Measurements from ENCODE around the gene NEMP1.

Gene NEMP1

DNA sequence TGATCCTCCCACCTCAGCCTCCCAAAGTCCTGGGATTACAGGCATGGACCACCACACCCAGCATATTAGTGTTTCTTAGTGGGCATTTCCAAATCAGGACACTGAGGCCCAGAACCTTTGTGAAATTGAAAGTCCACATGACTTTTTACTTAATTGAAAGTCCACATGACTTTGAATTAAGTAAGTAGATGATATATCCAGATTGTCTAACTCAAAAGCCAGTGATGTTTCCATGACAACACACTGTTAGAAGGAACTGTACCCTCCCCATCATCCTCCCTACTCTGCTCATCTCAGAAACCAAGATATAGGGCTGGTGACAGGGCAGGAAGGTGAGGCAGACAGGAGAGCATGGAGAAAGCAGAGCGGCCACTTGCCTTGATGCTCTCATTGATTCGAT is 35.9 kb downstream of the NEMP1 start:
- TF ChIP-seq, protein P1, sequence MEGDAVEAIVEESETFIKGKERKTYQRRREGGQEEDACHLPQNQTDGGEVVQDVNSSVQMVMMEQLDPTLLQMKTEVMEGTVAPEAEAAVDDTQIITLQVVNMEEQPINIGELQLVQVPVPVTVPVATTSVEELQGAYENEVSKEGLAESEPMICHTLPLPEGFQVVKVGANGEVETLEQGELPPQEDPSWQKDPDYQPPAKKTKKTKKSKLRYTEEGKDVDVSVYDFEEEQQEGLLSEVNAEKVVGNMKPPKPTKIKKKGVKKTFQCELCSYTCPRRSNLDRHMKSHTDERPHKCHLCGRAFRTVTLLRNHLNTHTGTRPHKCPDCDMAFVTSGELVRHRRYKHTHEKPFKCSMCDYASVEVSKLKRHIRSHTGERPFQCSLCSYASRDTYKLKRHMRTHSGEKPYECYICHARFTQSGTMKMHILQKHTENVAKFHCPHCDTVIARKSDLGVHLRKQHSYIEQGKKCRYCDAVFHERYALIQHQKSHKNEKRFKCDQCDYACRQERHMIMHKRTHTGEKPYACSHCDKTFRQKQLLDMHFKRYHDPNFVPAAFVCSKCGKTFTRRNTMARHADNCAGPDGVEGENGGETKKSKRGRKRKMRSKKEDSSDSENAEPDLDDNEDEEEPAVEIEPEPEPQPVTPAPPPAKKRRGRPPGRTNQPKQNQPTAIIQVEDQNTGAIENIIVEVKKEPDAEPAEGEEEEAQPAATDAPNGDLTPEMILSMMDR (IDR thresholded peaks at IDR 0.05; ENCODE audit: low read depth, low read length): no peak
- H3K9me3 ChIP-seq (ENCODE audit: severe bottlenecking): no peaks in the 10 kb centered on the region
- H3K27me3 ChIP-seq (ENCODE audit: insufficient read depth, low read depth, severe bottlenecking): no peaks in the 10 kb centered on the region
- no peaks in the 10 kb centered on the region for H3K36me3 ChIP-seq
- DNase-seq: no peak
- no peak overlapping the region for H3K4me3 ChIP-seq (ENCODE audit: low read depth, low read length)
- no peak overlapping the region for H3K27ac ChIP-seq

DNA sequence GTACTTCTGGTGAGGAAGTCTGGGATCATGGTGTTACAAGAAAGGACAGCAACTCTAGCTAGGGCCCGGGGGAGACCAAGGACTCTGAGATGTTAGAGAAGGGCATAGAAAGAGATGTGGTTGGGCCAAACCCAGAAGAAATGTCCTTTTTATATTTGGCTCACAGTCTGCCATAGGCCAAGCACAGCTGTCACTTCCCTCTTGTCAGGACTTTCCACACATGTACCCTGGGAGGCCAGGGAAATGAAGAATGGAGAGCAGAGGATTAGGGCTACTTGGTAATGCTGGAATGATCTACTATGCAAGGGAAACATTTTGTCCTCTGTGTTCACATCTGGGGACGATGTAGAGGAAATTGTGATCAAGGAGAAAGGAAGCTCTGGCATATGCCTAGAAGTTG is 37.8 kb downstream of the NEMP1 start:
- Histone ChIP-seq H3K9me3 (ENCODE audit: severe bottlenecking) (no peaks in the 10 kb centered on the region), H3K27ac (no peak overlapping the region), H3K4me3 (ENCODE audit: low read depth, low read length) (no peak overlapping the region), H3K36me3 (no peaks in the 10 kb centered on the region), H3K27me3 (ENCODE audit: insufficient read depth, low read depth, severe bottlenecking) (no peaks in the 10 kb centered on the region)
- TF ChIP-seq, protein P1 (IDR thresholded peaks at IDR 0.05; ENCODE audit: low read depth, low read length): no peak
- no peak for DNase-seq

DNA sequence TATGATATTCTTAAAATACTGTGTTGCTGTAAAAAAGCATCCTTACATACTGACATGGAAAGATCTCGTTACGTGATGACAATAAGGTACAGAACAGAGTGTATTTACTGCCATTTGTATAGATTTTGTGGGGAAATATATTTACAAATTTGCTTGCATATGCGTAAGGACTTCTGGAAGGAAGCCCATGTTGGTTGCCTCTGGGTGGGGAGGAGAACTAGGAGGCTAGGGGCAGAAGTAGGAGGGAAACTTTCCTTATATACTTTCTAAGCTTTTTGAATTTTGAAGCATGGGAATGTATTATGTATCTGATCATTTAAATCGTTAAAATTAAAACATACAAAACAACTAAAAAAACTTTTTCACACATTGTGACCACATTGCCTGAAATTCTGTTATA is 38.4 kb downstream of the NEMP1 start:
- DNase-seq: no peak
- TF ChIP-seq, protein P1 (IDR thresholded peaks at IDR 0.05; ENCODE audit: low read depth, low read length): no peak
- Histone ChIP-seq H3K36me3 (no peaks in the 10 kb centered on the region), H3K27ac (no peak overlapping the region), H3K9me3 (ENCODE audit: severe bottlenecking) (no peaks in the 10 kb centered on the region), H3K27me3 (ENCODE audit: insufficient read depth, low read depth, severe bottlenecking) (no peaks in the 10 kb centered on the region), H3K4me3 (ENCODE audit: low read depth, low read length) (no peak overlapping the region)

DNA sequence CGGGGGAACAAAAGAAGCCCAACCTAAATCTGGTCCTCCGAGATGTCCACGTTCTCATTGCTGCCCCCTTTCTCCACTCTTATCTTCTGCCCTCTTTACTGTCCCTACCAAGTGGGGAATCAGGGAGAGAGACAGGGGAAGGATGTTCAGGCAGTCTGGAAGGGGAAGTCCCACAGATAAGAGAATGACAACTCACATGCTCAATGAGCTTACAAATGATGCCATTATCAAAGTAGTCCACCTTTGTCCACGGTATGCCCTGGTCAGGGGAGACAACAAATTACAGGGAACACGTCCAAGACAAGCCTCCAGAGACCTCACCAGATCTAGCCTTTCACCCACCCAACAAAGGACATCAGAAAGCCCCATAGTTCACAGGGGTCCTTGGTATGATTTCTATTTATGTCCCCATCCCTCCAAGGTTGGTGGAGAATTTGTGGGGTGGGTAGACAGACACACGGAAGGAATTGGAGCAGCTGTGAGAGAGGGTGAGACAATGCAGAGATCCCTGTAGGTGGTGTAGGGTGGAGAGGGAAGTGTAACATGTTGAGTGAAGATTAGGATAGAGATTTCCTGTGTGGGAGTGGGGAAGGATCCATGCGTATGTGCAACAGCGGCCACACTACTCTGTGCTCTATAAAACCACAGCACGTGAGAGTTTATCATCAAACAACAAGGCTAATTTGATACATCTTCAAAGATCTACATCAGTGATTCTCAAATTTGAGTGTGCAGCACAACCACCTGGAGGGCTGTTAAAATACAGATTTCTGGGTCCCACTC is 39.4 kb downstream of the NEMP1 start:
- no peak overlapping the region for H3K27ac ChIP-seq
- TF ChIP-seq, protein P1 (IDR thresholded peaks at IDR 0.05; ENCODE audit: low read depth, low read length): no peak
- DNase-seq: no peak
- H3K4me3 ChIP-seq (ENCODE audit: low read depth, low read length): no peak overlapping the region
- no peaks in the 10 kb centered on the region for H3K27me3 ChIP-seq (ENCODE audit: insufficient read depth, low read depth, severe bottlenecking)
- no peaks in the 10 kb centered on the region for H3K9me3 ChIP-seq (ENCODE audit: severe bottlenecking)
- H3K36me3 ChIP-seq: no peaks in the 10 kb centered on the region

DNA sequence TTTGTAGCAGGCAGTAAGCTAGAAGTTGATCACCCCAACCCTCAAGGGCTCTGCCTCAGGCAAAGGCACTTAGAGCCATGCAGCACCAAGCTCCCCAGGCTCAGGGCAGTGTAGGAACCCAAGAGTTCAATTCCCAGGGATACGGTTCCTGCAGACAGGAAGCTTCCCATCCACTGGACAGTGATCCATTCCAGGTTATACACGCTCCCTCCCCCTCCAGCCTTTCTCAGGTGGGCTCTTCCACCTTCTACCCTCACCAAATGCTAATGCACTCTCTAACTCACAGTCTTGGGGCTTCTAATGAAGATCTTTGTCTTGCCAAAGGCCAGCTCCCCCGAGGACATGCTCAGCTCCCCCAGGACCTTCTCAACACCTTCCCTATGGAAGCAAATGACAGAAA is 41.3 kb downstream of the NEMP1 start:
- Histone ChIP-seq H3K27me3 (ENCODE audit: insufficient read depth, low read depth, severe bottlenecking) (no peaks in the 10 kb centered on the region), H3K4me3 (ENCODE audit: low read depth, low read length) (no peak overlapping the region), H3K36me3 (no peaks in the 10 kb centered on the region), H3K27ac (no peak overlapping the region), H3K9me3 (ENCODE audit: severe bottlenecking) (no peaks in the 10 kb centered on the region)
- DNase-seq: no peak
- TF ChIP-seq, protein P1 (IDR thresholded peaks at IDR 0.05; ENCODE audit: low read depth, low read length): no peak

DNA sequence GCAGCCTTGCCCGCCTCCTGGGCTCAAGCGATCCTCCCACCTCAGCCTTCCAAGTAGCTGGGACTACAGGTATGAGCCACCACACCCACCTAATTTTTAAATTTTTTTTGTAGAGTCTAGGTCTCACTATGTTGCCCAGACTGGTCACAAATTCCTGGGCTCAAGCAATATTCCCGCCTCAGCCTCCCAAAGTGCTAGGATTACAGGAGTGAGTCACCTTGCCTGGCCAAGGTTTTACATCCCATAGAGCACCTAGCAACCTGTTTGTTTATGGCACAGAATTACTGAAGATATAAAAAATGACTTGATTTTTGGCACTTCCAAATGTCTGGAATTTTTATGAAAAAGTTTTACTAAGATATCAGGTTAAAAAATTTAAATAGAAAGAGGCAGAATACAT is 45.2 kb downstream of the NEMP1 start:
- Histone ChIP-seq H3K36me3 (no peaks in the 10 kb centered on the region), H3K27ac (no peak overlapping the region), H3K4me3 (ENCODE audit: low read depth, low read length) (no peak overlapping the region), H3K27me3 (ENCODE audit: insufficient read depth, low read depth, severe bottlenecking) (no peaks in the 10 kb centered on the region), H3K9me3 (ENCODE audit: severe bottlenecking) (no peaks in the 10 kb centered on the region)
- no peak for DNase-seq
- TF ChIP-seq, protein P1 (IDR thresholded peaks at IDR 0.05; ENCODE audit: low read depth, low read length): no peak

Measured in WERI-Rb-1 (cell line).